Dedifferentiated amniotic fluid mesenchymal stem cell (primary cell): Measurements from ENCODE around the gene KCNAB3.
A peak's percentile ranks its signal among the peaks of the same experiment; 100 is the strongest.

Experiments used
- DNase-seq: peaks from one replicate; pipeline ENCODE4 v3.0.0-alpha.2; 2016; ENCODE audit errors: extremely low spot score

The KCNAB3 gene

DNA sequence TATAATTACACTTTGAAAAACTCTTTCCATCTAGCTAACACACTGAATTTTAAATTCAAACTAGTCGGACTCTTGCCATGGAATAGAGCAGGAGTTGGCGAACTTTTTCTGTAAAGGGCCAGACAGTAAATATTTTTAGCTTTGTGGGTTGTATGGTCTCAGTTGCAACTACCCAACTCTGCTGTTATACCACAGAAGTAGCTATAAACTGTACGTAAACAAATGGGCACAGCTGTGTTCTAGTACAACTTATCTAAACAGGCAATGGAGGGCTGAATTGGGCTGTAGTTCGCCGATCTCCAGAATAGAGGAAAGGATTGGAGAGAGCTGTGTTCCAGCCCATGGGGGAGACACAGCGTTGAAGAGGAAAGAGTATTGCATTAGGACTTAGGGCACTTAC lies 11.1 kb upstream of the KCNAB3 start:
- DNase-seq: no peak

DNA sequence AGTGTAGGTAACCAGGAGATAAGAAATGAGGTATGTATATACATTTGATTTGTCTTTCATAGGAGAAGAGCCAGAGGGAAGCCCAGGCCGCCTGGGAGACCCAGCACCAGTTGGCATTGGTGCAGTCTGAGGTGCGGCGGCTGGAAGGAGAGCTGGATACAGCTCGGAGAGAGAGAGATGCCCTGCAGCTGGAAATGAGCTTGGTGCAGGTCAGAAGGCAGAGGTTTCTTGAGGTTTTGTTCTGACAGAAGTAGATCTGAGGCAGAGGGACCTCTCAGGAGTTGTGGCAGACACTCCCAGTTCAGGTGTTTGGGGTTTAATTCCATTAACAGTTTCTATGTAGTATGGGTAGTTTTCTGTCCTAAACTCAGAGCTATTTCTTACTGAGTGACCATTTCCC lies 10.4 kb upstream of the KCNAB3 start:
- no peak for DNase-seq

DNA sequence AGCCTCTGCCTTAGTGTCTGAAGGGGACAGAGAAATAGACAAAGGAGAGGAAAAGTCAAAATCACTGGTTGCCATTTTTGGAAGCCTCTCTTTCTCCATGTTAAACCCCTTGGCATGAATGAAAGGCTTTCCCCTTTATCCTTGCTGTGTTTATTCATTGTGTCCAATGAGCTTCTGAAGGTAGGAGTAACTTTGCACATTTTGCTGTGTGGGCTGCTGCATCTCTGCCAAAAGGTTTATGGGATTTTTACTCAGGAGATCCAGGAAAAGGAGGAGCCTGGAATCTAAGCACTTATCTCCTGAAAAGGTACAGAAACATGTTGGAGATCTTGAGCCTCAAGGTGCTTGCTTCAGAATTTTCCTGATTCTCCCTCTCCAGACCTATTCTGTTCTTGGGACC lies 6.2 kb upstream of the KCNAB3 start:
- DNase-seq: no peak

DNA sequence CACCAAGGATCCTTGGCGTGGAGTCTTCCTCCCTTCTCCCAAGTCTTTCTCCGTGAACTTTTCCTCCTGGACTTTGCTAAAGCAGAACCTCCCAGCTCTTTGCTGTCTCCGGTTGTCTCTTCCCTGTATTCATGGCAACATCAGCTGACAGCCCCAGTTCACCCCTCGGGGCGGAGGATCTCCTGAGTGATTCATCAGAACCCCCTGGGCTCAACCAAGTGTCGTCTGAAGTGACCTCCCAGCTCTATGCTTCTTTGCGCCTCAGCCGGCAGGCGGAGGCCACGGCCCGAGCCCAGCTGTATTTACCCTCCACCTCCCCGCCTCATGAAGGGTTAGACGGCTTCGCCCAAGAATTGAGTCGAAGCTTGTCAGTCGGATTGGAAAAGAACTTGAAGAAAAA lies 3.3 kb upstream of the KCNAB3 start:
- no peak for DNase-seq

DNA sequence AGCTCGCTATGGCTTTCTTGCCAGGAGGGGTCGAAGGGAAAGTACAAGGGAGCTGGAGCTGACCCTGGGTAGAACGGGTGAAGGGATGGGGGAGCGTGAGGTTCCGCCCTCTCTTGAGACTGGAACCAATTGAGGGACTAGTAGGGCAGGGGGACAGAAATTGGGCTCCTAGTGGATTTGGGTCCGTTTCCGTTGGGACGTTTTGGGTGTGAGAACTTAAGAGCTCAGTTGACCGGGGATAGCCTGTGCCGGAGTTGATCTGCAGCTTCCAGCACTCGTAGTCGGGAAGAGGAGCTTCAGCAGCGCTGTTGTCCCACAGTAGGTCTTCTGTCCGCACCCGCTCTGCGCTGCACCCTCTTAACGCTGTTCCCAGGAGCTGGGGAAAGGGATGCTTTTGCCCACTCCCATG lies 2.8 kb upstream of the KCNAB3 start:
- no peak for DNase-seq

DNA sequence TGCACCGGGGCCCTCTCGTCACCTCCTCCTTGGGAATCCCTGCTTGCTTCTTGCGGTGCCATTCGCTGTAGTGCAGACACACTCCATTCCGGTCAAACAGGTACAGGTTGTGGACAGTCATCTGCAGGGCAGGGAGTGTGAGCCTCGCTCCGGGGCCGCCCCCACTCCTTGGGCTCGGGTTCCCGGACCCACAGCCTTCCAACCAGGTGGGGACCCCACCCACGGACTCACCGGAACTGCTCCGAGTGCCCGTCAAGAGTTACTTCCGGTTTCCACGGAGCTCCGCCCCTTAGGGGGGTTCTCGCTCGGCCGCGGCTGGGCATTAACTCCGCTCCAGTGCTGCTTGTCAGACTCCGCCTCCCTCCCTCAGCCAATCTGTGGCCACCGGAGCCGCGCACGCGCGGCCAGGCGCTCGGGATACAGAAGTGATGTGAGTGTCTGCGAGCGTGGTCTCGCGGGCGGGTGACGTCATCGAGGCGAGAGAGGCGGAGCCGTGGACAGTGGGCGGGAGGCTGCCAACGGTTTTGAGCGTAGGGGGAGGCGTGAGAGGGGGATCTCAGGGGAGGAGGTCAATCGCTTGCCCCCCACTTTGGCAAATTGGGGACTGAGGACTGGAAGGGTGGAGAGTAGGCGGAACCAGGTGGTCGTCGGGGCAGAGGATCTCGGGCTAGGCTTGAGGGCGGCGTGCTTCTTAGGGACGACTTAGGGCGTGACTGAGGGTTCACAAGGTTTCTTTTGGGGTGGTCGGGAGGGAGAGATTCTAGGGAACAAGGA lies 2.2 kb upstream of the KCNAB3 start, which contains the start of the genes CNTROB and TRAPPC1:
TSS of gene CNTROB (plus strand) at position 498 of the 774 bp plus-strand sequence. CDS start 874 bp downstream, outside the sequence.
TSS of gene TRAPPC1 (minus strand) at position 238 of the 774 bp plus-strand sequence. CDS start at position 121, 117 bp downstream.
- DNase-seq: peak; percentile 99

DNA sequence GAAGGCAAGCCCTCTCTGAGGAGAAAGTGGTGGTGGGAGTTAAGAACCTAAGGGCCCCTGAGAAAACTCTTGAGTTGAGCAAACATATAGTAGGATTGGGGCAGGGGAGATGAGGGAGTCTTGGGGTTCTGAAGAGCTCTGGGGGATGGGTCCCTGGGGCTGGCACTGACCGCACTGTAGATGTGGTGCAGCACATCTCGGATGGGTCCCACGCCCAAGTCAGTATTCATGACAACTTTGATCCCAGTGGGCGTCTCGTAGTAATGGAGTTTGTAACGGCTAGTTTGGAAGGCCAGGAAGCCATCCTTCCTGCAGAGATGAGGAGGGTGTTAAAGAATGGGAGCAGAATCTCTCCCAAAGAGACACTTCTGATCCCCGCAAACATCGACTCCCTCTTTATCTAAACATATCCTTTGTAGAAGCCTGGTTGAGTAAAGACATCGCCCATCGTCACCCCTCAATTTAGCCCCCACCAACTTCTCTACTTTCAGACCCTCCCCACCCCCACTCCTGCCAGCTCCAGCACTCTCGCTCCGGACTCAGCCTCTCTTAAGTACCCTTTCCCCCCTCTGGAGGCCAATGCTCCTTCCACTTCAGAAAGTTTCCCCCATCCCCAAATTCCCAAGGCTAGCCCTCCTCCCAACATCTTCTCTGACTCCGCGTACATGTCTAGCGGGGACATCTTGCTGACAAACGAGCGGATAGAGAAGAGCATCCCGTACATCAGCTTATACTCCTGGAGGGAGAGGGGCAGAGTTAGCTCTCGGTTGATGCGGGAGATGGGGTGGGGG lies 1.4 kb upstream of the KCNAB3 start:
- DNase-seq: no peak

DNA sequence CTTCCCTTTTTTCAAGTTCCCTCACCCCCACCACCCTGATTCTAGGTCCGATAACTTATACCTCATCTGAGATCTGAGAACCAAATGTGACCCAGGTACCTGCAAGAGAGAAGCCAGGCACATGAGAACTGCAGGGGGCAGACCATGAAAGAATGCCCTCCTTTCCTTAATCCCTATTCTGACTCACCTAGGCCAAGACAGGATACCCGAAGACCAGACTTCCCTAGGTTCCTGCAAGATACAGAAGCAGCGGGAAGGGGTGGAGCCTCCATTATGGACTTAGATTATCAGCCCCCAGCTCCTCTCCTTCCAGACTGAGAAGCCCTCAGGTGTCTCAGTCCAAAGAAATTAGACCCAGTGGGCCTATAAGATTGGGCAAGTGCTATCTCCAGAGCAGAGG lies 2.1 kb downstream of the KCNAB3 start:
- no peak for DNase-seq

DNA sequence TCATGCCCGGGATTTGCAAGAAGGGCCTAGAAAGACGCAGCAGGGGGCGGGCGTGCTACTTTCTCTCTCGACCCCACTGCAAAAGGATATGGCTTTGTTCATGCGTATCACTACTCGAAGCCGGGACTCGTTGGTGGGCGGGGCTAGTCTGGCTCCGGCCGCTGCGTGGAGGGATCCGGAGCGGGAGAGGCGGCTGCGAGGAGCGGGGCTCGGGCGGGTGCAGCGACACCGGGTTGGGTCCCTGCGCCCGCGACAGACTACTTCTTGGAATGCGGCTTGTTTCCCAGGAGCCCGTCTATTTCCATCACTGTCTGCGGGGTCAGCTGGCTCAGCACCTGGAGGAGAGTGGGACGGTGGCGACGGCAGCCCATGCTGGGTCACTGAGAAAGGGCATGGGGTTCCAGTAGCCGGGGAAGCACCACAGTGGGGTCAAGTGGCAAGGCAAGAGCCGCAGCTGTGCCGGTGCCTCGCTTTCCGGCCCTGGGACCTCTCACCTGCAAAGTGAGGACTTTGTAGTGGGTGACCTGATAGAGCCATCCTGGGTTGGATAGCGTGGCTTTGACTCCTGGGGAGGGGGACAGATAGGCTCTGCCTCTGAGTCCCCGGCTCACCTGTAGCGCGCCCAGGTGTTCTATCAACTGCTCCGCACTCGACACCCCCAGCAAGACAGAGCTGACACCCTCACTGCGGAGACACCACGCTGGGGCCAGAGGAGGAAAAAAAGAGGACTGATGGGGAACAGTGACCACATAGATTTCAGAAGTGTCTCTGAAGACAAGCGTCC lies 6.6 kb downstream of the KCNAB3 start:
- DNase-seq: peak; percentile 47

DNA sequence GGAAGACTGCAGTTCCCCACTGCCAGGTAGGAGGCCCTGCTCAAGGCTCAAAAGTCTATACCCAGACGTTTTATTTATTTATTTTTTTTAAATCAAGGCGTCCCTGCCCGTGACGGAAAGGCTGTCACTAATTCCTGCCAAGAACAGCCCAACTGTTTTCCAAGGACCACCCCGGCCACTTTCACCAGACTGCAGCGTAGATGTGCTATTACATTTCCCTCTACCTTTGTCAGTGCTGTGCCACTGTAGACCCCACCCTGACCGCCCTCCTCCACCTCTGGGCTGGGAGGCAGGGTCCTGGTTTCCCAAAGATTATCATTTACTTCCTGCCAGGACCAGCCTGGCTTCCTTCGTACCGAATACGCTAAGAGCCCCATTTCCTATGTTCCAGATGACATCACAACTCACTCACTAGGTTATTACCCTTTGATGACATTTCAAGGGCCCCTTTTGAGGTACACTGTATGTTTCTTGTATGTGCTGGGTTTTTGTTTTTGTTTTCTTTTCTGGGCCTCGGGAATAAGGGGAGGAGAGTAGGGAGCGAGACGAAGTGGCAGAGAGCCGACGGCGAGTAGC lies 7.3 kb downstream of the KCNAB3 start:
- no peak for DNase-seq

DNA sequence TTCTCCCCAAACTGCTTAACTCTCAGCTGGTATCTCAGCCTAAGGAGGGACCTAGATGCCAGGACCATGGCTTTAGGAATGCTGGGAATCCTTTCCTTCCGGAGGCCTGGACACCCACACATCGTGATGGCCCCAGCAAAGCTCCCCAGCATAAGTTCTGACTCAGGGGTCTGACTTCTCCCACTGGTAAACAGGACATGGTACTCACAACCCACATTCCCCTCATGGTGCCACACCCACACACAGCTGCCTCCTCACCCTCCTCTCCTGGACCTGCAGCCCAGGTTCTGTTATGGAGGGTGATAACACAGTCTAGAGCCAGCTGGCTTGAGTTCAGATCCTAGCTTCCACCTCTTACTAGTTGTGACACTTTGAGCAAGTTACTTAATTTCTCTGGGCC lies 12.8 kb downstream of the KCNAB3 start:
- DNase-seq: peak; percentile 51

DNA sequence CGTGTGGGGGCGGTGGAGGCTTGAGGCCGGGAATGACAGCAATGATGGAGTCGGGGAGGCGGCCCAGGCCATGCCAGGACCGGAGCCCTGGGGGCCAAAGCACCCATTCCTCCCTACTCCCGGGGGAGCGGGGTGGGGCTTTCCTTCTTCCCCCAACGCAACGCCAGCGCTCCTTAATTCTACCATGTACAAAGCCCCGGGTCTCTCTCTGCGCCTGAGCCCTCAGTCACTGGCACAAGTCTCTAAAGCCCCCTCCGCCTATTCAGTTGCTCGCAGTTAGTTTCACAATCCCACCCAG lies 13.3 kb downstream of the KCNAB3 start:
- no peak for DNase-seq

DNA sequence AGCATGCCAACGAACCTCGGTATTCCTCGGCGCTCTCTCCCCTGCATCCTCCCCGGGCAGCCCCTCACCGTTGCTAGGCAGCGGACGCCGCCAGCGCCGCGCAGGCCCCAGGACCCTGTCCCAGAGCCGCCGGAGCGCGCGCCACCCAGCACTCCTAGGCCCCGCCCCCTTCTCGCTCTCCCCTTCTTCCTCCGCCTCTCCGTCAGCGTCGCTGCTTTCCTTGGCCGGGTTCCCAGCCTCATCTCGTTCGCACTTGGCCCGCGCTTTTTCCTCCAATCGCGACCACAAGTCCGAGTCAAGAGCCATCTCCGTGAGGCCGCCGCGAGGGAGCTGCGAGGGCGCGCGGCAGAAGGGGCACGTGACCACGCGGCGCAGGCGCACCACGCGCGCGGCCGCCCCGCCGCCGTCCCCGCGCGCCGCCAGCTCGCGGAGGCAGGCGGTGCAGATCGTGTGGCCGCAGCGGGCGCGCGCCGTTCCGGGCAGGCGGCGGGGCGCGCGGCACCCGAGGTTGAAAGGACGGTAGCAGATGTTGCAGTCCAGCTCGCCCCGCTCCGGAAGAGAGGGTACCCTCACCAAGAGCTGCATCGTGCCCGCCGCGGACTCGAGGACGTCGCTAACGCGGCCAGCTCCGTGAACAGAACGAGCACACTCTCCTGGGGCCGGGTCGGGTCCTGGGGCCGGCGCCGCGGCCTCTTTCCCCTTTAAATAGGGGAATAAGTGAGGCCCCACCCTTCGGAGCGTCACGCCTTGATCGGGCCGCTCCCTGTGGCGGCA lies 13.9 kb downstream of the KCNAB3 start, which contains the start of gene RNF227:
TSS of gene RNF227 (minus strand) at position 679 of the 774 bp plus-strand sequence. CDS start at position 585, 94 bp downstream.
- DNase-seq: peak; percentile 95

DNA sequence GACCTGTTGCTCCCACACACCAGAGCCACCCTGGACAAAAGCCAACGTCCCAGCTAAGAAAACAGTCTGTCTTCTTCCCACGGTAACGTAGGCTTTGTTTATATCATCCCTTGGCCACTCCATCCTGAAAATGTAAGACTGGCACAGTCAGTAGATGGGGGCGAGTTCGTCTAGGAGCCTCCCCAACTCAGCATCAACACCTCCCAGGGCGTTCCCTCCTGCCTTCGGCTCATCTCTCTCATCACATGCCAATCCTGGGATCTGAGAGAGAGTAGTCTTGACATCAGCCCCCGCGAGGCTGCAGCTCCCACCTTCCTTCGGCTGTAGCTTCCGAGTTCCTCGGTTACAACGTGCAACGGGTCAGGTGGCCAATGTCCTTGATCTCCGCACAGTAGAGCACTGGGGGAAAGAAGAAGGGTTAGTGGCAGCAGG lies 14.5 kb downstream of the KCNAB3 start:
- no peak for DNase-seq

DNA sequence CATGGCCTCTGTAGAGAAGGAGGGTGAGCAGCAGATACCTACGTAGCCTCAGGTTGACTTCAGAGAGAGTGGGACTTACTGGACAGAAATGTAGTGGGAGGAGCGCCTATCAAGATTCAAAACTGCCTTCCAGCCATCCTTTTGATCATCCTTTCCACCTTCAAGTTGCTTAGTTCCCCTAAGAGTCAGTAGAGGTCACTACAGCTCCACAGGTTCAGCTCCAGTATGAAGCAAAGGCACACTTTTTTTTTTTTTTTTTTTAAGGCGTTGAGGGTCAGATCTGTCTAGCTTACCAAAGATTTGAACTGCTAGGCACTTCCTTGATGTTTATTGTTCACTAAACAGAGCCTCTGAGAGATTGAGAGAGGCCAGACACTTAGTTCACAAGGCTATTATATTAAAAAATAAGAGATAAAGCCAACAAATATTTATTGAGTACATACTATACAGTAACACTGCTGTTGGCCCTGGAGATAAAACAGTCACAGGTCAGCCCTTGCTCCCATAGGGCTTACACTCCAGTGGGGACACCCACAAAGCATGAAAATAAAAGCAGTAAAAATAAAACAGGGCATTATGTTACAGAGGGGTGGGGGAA lies 16.6 kb downstream of the KCNAB3 start:
- DNase-seq: peak; percentile 62

DNA sequence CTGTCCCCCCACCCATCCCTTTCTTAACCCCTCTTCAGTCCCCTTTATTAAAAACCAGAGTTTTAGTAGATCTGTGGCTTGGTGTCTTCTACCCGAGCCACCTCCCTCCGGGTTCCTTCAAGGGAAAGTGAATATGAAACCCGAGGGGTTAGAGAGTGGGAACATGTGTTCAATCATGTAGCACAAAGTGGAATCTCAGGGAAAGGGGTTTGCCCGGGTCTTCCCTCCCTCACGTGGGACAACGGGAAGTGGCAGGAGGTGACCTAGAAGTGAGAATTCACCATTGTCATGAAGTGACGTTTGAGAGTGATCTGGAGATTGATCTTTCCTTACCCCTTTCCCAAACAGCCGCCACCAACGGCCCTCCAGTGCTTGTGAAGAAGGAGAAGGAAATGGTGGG lies 18.5 kb downstream of the KCNAB3 start:
- DNase-seq: no peak

DNA sequence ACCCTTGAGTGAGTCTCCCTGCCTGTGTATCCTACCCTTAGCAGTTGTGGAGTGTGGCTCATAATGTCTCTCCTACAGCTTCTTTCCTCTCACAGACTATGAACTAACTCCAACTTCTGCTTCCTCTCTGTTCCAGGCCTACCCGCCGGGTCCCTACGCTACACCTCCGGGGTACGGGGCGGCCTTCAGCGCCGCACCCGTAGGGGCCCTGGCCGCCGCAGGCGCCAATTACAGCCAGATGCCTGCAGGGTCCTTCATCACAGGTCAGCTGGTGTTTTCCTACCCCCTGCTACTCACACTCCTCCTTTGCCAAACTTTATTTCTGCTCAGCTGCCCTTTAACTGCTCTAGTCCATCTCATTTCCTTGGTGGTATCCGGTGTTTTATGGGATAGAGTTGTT lies 18.9 kb downstream of the KCNAB3 start:
- no peak for DNase-seq

DNA sequence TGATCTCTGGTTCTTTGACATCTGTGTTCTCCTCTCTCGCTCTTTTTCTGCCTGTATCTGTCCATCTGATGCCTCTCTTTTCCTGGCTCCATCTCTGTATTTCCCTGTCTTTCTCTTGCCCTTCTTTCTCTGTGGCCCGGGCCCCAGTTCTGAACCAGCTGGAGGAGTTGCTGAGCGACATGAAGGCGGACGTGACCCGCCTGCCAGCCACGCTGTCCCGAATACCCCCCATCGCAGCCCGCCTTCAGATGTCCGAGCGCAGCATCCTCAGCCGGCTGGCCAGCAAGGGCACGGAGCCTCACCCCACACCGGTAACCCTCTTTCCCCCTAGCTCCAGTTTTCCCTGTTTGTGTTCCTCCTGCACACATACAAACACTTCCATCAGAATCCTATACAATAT lies 19.4 kb downstream of the KCNAB3 start:
- DNase-seq: no peak

DNA sequence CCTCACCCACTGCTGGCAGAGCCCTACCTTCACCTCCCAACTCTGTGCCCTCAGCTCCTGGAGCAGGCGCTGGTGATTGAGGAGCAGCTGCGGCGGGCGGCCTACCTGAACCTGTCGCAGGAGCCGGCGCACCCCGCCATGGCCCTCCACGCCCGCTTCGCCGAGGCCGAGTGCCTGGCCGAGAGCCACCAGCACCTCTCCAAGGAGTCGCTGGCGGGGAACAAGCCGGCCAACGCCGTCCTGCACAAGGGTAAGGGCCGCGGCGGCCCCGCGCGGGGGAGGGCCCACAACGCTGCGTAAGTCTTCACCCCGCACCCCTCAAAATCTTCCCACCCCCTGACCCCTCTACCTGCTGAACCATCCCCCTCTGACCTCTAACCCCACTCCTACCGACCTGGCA lies 20.6 kb downstream of the KCNAB3 start:
- DNase-seq: no peak
